ENCODE results near the gene SOD3. TPM values are rescaled to one million over a fixed set of nuclear protein-coding genes. Genes with fewer than 3 reads are reported as not detected.
A peak's percentile ranks its signal among the peaks of the same experiment; 100 is the strongest.

Gene SOD3
- total and polyA plus RNA-seq, 9 of the 15 experiments (the other 6 are each of a cell fraction or from before 2014, with no cell fraction given), result 0.10 to 0.31 (median 0.24) TPM; not detected in 6

GRCh38 chr4:24768604-24769003, 26.8 kb upstream of the SOD3 start:
- FAIRE-seq (no peak), ATAC-seq (no peak), DNase-seq (ENCODE audit: extremely low read depth in 1 of 4, low spot score in 3 of 4) (no peak)
- in situ Hi-C loops (cut with MboI) (no loop called here), intact Hi-C loops (cut with micrococcal nuclease) (no loop called here)
- H3K9me3 ChIP-seq (replicated peaks; ENCODE audit: control insufficient read depth, insufficient read depth, low read depth, low read length), result no peaks in the 10 kb centered on the region
- H3K27ac ChIP-seq (ENCODE audit: extremely low read depth, low read depth, low read length), result no peak overlapping the region
- H3K36me3 ChIP-seq (ENCODE audit: control insufficient read depth, insufficient read depth, low read length), result no peaks in the 10 kb centered on the region
- H3K4me2 ChIP-seq (ENCODE audit: insufficient read depth, low read length), result no peak overlapping the region
- no peak for TF ChIP-seq SMARCA5 (IDR thresholded peaks at IDR 0.05)
- TF ChIP-seq FOXJ3 (CRISPR knock-in tag; IDR thresholded peaks at IDR 0.05), result no peak
- TF ChIP-seq RUNX1 (IDR thresholded peaks at IDR 0.05; ENCODE audit: low read depth), result no peak
- peak; percentile 98 for TF ChIP-seq SPI1 (IDR thresholded peaks at IDR 0.05; ENCODE audit: borderline replicate concordance, low read depth, low read length)
- TF ChIP-seq BRF1 (IDR thresholded peaks at IDR 0.05; ENCODE audit: borderline replicate concordance, extremely low read depth, insufficient read length), result no peak
- TF ChIP-seq ZNF778 (CRISPR knock-in tag; IDR thresholded peaks at IDR 0.05), result no peak
- no peak overlapping the region for H2AFZ ChIP-seq (ENCODE audit: low read depth, low read length)
- H3K4me1 ChIP-seq (replicated peaks in 1 of 2; ENCODE audit: control insufficient read depth in 2 of 2, insufficient read depth in 2 of 2, low read length in 2 of 2), result no peaks in the 10 kb centered on the region
- H3K9ac ChIP-seq (ENCODE audit: insufficient read depth in 1 of 2, low read depth in 2 of 2, low read length in 2 of 2), result no peak overlapping the region
- CTCF ChIA-PET (ENCODE audit: low intra/inter-chr PET ratio), result no interaction called here
- no peaks in the 10 kb centered on the region for H3K79me2 ChIP-seq (ENCODE audit: control insufficient read depth, insufficient read depth, low read length)
- H3K9me1 ChIP-seq (ENCODE audit: control insufficient read depth, insufficient read depth, low read length), result no peaks in the 10 kb centered on the region
- no peak overlapping the region for H3K4me3 ChIP-seq
- POLR2A ChIA-PET, result interaction anchor here (0.7 kb wide), 1 partner anchor 12 kb away, joined by 3 read pairs; no protein-coding TSS in a partner anchor
- BruUV-seq (replicated peaks), result no TSS peak
- no peaks in the 10 kb centered on the region for H3K27me3 ChIP-seq (ENCODE audit: control insufficient read depth in 2 of 2, insufficient read depth in 2 of 2, low read length in 2 of 2)
- no peaks in the 10 kb centered on the region for H4K20me1 ChIP-seq (replicated peaks; ENCODE audit: control insufficient read depth, insufficient read depth, low read length)

DNA sequence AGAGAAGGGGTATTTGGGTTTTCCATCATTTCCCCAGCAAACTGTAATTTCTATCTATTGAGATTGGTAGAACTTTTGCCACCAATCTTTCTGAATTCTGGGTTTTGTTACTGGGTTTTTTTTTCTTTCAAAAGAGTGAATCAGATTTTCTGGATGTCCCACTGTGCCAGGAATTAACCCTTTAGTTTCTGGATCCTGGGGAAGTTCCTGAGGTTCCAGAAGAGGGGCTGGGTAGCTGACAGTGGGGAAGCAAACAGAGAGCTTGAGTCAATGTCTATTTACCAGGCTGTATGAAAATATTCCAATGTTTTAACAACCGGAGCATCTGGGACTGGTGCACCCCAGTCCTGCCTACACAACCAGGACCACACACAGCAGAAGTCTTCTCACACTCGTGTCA, 25.8 kb upstream of the SOD3 start:
- Histone ChIP-seq H4K20me1 (replicated peaks; ENCODE audit: control insufficient read depth, insufficient read depth, low read length) (no peaks in the 10 kb centered on the region), H3K9me1 (ENCODE audit: control insufficient read depth, insufficient read depth, low read length) (no peaks in the 10 kb centered on the region), H3K27ac (ENCODE audit: extremely low read depth, low read depth, low read length) (no peak overlapping the region), H3K27me3 (ENCODE audit: control insufficient read depth in 2 of 2, insufficient read depth in 2 of 2, low read length in 2 of 2) (no peaks in the 10 kb centered on the region), H3K36me3 (ENCODE audit: control insufficient read depth, insufficient read depth, low read length) (no peaks in the 10 kb centered on the region), H3K4me2 (ENCODE audit: insufficient read depth, low read length) (no peak overlapping the region), H3K4me1 (replicated peaks in 1 of 2; ENCODE audit: control insufficient read depth in 2 of 2, insufficient read depth in 2 of 2, low read length in 2 of 2) (no peaks in the 10 kb centered on the region), H3K9ac (ENCODE audit: insufficient read depth in 1 of 2, low read depth in 2 of 2, low read length in 2 of 2) (no peak overlapping the region), H3K9me3 (replicated peaks; ENCODE audit: control insufficient read depth, insufficient read depth, low read depth, low read length) (no peaks in the 10 kb centered on the region), H2AFZ (ENCODE audit: low read depth, low read length) (no peak overlapping the region), H3K79me2 (ENCODE audit: control insufficient read depth, insufficient read depth, low read length) (no peaks in the 10 kb centered on the region), H3K4me3 (no peak overlapping the region)
- ChIA-PET CTCF (ENCODE audit: low intra/inter-chr PET ratio) (no interaction called here), POLR2A (no interaction called here)
- in situ Hi-C loops (cut with MboI), result no loop called here
- DNase-seq (ENCODE audit: extremely low read depth in 1 of 4, low spot score in 3 of 4) (no peak), ATAC-seq (no peak), FAIRE-seq (no peak)
- 0% methylated on average over 2 of the region's 2 CpGs for WGBS (ENCODE audit: insufficient coverage, low coverage, missing lambda C conversion rate)
- BruUV-seq (replicated peaks), result no TSS peak
- intact Hi-C loops (cut with micrococcal nuclease), result no loop called here
- no peak for TF ChIP-seq THAP7 (CRISPR knock-in tag; IDR thresholded peaks at IDR 0.05)
- no peak for TF ChIP-seq ZEB2 (IDR thresholded peaks at IDR 0.05)
- no peak for TF ChIP-seq SIN3B (IDR thresholded peaks at IDR 0.05; ENCODE audit: low read depth)
- TF ChIP-seq UBTF (IDR thresholded peaks at IDR 0.05; ENCODE audit: borderline replicate concordance in 1 of 2, low read depth in 2 of 2, low read length in 2 of 2), result no peak
- TF ChIP-seq SRSF7 (optimal IDR thresholded peaks at IDR 0.05; ENCODE audit: low read depth, low read length), result no peak

Data from K562 (cell line).